HG02759 (cell line): ENCODE data around the gene CD109.
A peak's percentile ranks its signal among the peaks of the same experiment; 100 is the strongest.
"Not testable (repeated sequence)": the region's sequence is repeated elsewhere in the genome, so short reads cannot be mapped to it uniquely, and the experiment has no call there.

Source experiments
- ATAC-seq: cut with Tn5 transposase; IDR thresholded peaks from one replicate; pipeline ENCODE4 v1.9.1; 2021; ENCODE audit warnings: mild to moderate bottlenecking, moderate library complexity; ENCODE audit not compliant: unreplicated experiment

The CD109 gene

DNA sequence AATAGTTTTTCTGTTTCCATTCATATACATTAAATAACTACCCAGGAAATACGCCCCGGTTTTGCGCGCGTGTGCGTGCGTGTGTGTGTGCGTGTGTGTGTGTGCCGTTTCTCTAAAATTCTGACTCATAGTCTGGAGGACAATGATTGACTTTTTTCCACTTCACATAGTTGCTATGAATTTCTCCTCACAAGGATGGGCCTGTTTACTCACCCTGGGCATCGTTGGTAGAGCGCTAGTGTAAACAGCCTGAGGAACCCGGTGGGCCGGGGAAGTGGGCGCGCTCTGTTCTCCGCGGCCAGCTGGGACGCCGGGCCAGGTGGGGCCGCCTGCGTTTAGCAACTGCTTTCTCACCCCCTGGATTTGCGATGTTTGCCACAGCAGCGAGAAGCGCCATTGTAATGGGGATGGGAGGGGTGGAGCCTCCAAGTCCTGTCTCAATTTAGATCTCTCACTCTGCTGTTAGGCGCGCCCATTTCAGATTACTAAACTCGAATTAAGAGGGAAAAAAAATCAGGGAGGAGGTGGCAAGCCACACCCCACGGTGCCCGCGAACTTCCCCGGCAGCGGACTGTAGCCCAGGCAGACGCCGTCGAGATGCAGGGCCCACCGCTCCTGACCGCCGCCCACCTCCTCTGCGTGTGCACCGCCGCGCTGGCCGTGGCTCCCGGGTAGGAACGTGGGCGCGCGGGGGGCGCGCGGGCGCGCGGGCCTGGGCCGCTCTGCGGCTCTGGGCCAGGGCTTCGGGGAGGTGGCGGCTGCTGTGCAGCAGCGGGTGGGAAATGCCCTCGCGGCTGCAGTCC is at the start of gene CD109:
TSS of gene CD109 (plus strand) at position 585 of the 803 bp plus-strand sequence. CDS start at position 598, 13 bp downstream.
- ATAC-seq, result peak; percentile 62

DNA sequence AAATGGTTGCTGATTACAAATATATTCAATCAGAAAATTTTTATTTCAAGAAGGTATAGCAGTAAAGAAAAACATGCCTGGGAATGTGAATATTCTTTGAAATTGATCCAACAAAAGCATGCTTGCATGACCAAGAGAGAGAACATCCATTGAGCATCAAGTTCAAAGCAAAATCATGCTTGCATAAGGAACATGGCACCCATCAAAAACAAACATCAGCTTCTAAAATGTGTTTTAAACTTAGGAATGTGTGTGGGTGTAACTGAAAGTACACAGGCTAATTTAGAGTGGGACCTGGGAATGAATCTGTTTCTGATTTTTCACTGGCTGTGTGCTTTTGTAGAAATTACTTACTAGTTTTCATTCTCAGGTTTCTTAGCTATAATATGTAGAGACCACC is 47.8 kb upstream of the CD109 start:
- ATAC-seq, result no peak

DNA sequence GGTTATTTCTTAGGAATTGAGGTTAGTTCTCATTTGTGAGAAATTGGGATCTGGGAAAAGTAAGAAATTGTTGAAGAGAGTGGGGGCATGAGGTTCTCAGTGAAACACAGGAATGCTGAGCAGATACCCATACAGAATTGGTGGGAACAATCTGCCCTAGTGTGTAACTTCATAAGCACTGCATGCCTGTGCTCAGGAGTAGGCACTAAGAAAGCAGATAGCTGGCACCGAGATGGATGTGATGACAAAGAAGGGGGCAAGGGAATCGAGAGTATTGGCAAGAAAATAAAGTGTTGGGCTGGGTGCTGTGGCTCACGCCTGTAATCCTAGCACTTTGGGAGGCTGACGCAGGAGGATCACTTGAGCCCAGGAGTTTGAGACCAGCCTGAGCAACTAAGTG is 46.2 kb upstream of the CD109 start:
- ATAC-seq, result no peak

DNA sequence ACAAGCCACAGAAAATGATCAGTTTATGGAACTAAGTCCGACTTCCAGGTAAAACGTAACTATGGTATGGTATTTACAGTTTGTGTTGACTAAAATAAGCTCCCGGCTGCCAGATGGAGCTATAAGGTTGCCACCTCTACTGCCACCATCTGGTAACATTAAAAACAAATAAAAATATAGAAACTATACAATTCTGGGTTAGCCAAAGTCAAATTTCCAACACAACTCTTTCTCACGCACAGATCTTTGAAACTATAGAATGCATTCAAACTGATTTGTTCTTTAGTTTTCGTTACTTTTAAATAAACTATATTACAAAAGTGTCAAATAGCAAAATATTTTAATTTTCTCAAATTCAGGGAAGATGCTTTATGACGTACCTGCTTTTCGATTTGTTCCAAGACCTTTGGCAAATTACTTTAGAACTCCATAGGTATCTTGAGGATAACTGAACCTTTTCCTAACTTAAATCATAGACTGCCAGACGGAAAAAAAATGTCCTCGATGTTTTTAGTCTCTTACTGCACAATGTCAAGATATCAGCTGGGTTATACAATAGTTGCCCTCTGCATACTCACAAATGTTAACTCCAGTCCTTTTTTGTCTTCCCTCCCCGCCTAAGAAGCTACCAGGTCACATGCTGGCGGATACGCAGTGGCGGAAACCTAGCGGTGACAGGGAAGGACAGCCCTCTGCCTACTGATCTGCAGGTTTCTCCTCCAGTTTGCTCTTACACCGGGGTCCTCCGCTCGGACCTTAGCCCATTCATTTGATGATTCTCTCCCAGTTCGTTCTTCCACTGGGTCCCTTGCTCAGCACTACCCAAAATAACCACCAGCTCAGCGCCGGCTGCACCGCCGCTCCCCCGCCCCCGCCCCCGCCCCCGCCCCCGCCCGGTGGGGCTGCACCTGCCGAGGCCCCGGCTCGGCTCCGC is 43.1 kb upstream of the CD109 start:
- ATAC-seq, result peak; percentile 43

DNA sequence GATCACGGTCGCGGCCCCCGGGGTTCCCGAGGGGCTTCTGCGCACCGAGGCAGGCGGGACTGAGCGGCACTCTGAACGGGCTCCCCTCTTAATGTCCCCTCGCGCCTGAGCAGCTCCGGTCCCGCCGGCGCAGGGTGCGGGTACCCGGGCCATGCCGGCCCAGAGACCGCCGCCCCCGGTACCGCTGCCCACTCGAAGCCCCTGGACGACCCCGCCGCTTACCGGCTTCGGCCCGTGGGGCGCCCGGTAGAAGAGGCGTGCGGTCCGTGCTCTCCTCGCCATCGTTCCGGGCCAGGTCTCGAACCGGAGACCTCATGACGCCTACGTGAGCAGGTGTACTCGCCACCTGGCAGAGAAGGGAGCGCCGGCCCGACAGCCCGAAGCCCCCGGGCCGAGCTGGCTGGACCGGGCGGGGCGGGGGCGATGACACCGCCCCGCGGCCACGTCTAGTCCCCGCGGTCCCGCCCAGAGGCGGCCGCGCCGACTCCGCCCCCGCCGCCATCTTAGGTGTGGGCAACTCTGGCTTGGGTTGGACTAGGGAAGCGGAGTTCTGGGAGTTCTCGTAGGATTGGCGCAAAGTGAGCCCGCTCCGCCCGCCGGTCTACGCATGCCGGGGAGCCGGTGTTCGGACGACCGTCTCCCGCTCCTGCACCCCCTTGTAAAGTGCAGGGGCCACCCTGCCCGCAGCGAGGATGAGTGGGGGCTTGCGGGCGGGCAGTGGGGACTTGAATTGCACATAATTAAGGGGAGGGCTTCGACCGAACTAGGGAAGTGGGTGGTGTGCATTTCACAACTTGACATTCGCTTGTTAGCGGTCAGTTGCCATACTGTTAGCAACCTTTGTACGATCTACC is 42.2 kb upstream of the CD109 start, which contains the start of gene SLC17A5:
TSS of gene SLC17A5 (minus strand) at position 422 of the 854 bp plus-strand sequence. CDS start at position 316, 106 bp downstream.
- peak; percentile 89 for ATAC-seq

DNA sequence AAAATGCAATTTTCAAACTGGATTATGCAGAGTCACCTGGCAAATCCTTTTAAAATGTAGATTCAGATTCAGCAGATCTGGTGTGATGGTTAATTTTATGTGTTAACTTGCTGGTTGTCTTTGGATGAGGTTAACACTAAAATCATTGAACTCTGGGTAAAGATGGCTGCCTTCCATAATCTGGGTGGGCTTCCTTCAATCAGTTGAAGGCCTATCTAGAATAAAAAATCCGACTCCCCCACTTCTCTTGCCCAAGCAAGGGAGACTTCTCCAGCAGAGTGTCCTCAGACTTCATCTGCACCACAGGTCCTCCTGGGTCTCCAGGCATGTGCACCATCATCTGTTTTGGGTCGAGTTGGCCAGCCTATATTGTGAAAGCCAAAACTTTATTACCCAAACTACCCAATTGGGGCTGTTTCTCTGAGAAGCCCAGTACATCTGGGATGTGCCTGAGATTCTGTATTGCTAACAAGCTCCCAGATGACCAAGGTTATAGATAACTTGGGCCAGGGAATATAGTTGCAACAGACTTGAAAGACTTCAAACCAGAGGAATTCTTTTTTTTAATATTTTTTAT is 40.6 kb upstream of the CD109 start:
- no peak for ATAC-seq

DNA sequence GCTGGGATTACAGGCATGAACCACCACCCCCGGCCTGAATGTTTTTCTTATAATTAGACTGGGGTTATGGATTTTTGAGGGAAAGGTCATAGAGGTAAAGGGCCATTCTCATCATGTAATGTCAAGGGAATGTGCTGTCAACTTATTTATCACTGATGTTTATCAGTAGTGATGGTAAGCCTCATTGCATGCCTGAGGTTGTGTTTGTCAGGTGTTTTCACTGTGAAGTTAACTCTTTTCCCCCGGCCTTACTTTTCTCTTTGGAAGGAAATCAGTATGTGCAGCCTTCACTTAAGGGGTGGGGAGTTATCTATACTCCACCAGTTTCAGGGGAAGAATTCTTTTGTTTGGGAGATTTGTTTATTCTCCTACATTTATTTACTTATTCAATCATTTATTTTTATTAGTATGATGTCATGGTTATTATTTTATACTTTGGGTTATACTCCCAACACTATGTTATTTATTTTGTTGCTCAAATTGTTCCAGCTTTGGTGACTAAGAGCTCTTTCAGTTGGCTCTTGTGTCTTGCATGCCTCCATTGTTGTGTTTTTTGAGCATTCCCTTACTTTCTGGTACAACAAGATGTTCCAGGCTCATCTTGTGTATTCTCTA is 39.4 kb upstream of the CD109 start:
- ATAC-seq, result no peak

DNA sequence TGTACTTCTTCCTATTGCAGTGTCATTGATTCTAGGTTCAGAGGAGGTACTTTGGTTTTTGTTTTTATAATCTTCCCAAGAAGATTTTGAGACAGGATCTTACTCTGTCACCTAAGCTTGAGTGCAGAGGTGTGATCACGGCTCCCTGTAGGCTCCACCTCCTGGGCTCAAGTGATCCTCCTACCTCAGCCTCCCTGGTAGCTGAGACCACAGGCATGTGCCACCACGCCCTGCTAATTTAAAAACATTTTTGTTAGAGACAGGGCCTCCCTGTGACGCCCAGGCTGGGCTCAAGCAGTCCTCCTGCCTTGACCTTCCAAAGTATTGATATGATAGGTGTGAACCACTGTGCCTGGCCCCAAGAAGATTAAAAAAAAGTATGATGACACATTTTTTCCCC is 38.8 kb upstream of the CD109 start:
- ATAC-seq, result no peak

DNA sequence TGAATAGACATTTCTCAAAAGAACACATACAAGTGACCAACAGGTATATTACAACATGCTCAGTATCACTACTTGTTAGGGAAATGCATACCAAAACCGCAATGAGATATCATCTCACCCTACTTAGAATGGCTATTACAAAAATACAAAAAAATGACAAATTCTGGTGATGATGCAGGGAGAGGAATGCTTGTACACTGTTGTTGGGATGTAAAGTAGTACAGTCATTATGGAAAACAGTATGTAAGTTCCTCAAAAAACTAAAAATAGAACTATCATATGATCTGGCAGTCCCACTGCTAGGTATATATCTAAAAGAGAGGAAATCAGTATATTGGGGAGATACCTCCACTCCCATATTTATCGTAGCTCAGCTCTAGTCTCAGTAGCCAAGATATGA is 31.3 kb upstream of the CD109 start:
- ATAC-seq, result no peak

DNA sequence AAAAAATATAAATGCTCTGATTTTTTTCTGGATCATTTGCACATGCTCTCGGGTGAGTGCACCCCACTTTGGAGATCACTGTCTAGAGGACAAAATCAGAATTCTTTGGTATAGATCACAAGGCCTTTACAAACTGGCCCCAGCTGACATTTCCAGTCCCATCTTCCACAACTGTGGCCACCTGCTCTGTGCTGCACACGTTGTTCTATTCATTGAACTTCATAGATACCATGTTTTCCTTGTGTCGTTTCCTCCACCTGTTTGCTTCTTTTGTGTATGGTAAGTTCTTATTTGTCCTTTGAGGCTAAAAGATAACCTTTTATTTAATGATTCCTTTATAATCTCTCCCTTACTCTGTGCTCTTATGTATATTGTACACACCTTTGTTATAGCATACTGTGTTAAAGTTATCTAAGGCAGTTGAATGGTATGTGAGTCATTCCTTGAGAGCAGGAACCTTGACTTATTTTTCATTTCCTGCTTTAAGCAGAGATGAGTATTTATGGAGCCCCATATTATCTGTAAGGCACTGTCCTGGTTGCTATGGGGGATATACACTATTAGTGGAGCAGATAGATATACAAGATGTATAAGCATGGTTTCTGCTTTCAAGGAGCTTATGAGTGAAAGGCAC is 30.2 kb upstream of the CD109 start:
- peak; percentile 75 for ATAC-seq

DNA sequence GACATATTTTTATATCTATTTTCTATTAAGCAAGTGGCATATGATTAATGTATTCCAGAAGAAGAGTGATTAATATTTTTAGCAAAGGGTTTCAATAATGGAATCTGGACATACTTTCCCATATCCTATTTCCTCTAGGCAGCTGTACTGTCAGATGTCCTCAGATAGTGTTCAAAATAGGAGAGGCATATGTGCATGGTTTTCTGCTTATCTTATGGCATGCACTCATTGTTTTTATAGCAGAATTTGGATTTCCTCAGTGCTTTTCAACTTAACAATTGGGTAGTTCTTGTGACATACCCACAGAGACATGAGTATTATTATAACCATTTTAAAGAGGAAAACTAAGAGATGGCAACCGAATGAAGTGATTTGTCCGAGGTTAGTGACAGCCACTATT is 29.6 kb upstream of the CD109 start:
- no peak for ATAC-seq

DNA sequence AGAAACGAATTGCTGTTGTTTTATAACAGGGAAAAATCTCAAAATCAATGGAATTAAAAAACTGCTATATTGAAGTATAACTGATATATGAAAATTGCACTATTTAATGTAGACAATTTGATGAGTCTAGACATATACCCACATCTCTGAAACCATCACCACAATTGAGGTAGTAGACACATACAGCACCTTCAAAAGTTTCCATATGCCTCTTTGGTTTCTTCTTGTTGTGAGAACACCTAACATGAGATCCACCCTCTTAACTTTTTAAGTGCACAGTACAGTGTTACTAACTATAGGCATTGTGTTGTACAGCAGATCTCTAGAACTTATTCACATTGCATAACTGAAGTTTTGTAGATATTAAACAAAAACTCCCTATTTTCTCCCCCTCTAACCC is 28.2 kb upstream of the CD109 start:
- ATAC-seq, result no peak

DNA sequence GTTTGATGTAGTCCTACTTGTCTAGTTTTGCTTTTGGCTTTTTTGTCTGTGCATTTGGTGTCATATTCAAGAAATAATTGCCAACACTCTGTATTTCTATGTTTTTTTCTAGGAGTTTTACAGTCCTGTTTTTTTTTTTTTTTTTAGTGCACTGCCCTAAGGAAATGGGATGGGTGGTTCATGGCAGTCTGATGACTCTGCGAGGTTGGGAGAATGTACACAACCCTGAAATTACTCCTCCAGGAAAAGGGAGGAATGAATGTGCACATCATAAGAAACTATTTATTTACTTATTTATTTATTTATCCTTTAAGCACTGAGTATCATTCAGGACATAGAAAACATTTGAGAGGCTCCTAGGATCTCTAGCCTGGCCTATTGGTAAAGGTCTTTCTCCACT is 27.0 kb upstream of the CD109 start:
- no peak for ATAC-seq

DNA sequence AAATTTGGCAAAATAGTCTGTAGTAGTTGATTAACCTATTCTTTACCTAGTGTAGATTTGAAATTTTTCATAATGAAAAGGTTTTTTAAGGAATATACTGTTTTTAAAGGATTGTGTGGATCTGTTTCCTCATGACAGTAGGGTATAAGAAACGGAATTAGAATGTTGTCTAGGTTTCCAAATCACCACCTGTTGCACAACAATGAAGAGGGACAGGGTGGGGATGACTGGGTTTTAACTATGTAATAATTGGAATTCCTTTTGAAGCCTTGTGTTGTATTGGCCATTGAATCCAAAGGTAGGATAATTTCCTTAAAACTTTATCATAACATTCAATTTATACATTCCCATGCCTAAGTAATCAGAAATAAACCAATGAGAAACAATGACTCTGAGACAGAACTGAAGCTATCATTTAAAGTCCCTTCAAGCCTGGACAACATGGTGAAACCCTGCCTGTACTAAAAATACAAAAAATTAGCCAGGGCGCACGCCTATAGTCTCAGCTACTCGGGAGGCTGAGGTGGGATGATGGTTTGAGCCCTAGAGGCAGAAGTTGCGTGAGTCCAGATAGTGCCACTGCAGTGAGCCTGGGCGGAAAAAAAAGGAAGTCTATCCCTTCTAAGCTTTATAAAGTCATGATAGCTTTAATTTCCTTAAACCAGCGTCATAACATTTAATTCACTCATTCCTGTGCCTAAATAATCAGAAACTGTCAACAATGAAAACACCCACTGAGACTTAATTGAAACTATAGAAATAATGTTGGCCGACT is 23.9 kb upstream of the CD109 start:
- ATAC-seq, result no peak

DNA sequence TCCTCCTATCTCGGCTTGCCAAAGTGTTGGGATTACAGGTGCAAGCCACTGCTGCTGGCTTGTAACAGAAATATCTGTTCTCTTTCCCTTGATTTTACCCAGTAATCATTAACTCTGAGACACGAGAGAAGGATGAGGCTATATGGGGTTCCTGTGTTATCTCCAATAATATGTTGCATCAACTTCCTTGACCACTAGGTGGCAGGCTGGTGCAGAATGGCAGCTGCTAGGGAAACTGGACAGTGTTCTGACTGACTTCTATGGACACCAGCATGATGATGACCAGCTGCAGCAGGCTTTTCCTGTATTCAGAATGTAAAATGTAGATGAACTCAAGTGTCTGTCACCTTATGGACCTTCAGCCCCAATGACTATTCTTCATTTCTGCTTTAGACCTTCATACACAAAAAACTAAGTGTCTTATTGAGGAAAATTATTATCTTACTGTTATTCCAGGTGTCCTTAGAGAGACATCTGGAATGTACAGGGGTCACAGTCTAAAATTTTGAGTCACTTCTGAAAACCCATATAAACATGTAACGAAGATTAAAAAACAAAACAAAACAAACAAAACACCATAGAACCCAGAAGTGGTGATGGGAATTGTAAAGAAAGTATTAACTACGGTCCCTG is 20.4 kb upstream of the CD109 start:
- ATAC-seq, result peak; percentile 97

DNA sequence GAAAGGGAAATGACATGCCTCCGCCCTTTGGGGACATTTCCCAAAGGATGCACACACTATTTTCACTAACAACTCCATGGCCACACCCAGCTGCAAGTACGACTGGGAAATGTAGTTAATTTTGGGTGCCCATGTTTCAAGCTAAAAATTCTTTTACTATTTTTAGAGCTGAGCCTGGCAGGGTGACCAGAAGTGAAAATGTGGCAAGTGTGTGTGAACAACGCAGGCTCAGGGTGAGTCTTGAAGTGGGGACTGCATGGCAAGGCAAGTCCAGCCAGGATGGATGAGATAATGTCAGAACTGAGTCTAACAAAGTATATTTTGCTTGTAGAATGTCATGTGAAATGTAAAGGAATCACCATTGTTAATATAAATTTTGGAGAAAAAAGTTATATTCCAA is 17.0 kb upstream of the CD109 start:
- no peak for ATAC-seq

DNA sequence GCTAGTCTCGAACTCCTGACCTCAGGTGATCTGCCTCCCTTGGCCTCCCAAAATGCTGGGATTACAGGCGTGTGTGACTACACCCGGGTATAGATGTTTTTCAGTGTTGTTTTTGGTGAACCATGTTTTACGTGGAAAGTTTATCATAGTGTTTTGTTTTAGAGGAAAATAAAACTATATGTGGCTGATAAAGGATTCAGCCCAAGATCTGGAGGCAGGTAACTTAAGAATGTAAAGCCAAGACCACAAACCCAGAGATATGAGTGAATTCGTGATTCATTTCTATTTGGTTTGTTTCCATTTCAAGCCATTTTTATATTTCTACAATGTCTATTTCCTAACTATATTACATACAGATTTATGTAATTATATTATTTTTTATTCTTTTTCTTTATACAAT is 16.2 kb upstream of the CD109 start:
- not testable (repeated sequence) for ATAC-seq

DNA sequence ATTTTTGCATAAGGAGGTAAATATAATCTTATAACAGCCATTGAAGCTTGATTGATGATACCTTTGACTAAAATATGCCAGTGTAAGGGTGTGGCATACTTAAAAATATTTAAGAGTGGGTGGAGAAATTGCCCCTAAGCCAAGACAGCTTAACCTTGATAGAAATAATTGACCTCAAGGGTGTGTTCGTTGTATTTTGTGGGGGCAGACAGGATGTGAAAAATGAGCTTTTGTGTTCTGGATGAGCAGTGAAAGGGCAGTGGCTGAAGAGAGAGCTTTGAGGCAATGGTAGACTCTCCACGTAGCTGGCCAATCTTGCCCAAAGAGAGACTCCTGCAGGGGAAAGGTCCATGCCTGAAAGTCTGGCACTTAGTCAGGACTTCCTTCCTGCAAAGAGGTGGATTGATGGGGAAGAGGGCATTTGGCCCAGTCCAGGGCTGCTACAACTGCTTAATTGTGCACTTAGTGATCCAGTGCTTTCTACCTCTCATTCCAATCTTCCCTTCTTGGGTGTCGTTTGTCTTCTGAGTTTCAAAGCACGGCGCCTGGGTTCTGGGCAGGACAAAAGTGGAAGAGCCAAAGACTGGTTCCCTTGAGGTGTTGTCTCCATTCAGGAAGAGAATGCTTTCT is 15.6 kb upstream of the CD109 start:
- ATAC-seq, result no peak
